Immature natural killer cell (primary cell): ENCODE results near the gene TMEM82. TPM values are rescaled to one million over a fixed set of nuclear protein-coding genes. Genes with fewer than 3 reads are reported as not detected.

Experiments used
- DNase-seq, 3 donors: peaks; one replicate each; pipeline ENCODE4 v3.0.0; 2022; ENCODE audit warnings: mixed read lengths in 1 of 3
- H3K27ac Mint-ChIP-seq, 6 donors: one replicate each; pipeline ENCODE4 v1.8.0; 2020; ENCODE audit warnings: mixed read lengths in 6 of 6, mild to moderate bottlenecking in 5 of 6, inconsistent platforms in 4 of 6, moderate library complexity in 3 of 6
- H3K27me3 Mint-ChIP-seq, 3 donors: one replicate each; pipeline ENCODE4 v1.8.0; 2020 to 2021; ENCODE audit warnings: low read depth in 3 of 3, mild to moderate bottlenecking in 3 of 3, mixed read lengths in 3 of 3, moderate library complexity in 3 of 3, inconsistent platforms in 1 of 3
- H3K36me3 Mint-ChIP-seq, 3 donors: one replicate each; pipeline ENCODE4 v1.8.0; 2020; ENCODE audit warnings: mixed read lengths in 3 of 3, inconsistent platforms in 2 of 3, mild to moderate bottlenecking in 2 of 3
- H3K4me1 Mint-ChIP-seq, 2 donors: one replicate each; pipeline ENCODE4 v1.8.0; 2020; ENCODE audit warnings: inconsistent platforms in 2 of 2, mild to moderate bottlenecking in 2 of 2, mixed read lengths in 2 of 2, moderate library complexity in 1 of 2
- H3K4me3 Mint-ChIP-seq, 5 donors: one replicate each; pipeline ENCODE4 v1.8.0; 2020; ENCODE audit warnings: mild to moderate bottlenecking in 5 of 5, mixed read lengths in 5 of 5, inconsistent platforms in 3 of 5, moderate library complexity in 3 of 5
- H3K9me3 Mint-ChIP-seq, 6 donors: one replicate each; pipeline ENCODE4 v1.8.0; 2020; ENCODE audit warnings: mild to moderate bottlenecking in 6 of 6, mixed read lengths in 6 of 6, inconsistent platforms in 4 of 6, moderate library complexity in 3 of 6
- polyA plus RNA-seq, 3 donors: library from polyadenylated mRNA; unstranded; fragments of 300-500 nt; fragmentation: Illumina TruSeq; gene quantifications; one replicate each; pipeline ENCODE4 v1.2.3, GENCODE V29; 2021

The TMEM82 gene
- polyA plus RNA-seq, 3 donors from 2014 or later = not detected

DNA sequence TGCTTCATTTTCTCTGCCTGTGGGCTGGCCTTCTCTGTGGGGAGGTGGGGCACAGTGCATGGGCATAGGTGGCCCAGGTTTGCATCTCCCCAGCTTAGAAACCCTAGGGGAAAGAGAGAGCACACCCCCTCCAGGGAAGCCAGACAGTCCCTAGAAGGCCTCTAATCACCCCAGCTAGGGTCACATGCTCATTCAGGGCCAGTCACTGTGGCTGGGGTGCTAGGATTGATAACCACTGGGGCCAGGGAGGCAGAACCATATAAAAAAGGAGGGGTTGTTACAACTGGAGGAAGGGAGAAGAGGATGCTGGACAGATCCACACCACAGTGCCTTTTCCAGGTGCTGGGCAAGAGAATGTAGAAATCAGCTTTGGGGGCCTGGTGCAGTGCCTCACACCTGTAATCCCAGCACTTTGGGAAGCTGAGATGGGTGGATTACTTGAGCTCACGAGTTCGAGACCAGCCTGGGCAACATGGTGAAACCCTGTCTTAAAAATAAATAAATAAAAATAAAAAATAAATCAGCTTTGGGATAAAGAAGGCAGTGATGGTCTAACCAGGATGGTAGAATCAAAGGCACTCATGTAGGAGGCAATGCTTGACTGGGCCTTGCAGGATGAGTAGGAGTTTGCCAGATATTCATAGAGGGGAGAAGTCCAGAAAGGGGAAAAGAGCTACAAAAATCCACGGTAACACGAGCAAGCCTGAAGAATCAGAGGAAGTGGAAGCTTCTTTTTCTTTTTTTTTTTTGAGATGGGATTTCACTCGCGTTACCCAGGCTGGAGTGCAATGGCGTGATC is 35.8 kb downstream of the TMEM82 start:
- DNase-seq = no peak
- Mint-ChIP-seq H3K9me3 (no peaks in the 10 kb centered on the region), H3K27me3 (peaks cover 1 to 3% (median 2%) of the 10 kb centered on the region in 3 donors), H3K4me1 (no peaks in the 10 kb centered on the region), H3K27ac (no peak overlapping the region), H3K36me3 (no peaks in the 10 kb centered on the region), H3K4me3 (no peak overlapping the region)

DNA sequence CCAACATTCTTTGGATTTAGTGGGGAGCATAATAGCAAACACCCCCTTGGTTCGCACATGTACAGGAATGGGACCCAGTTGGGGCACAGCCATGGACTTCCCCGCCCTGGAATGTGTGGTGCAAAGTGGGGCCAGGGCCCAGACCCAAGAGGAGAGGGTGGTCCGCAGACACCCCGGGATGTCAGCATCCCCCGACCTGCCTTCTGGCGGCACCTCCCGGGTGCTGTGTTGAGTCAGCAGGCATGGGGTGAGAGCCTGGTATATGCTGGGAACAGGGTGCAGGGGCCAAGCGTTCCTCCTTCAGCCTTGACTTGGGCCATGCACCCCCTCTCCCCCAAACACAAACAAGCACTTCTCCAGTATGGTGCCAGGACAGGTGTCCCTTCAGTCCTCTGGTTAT is 43.4 kb downstream of the TMEM82 start:
- H3K4me1 Mint-ChIP-seq = no peaks in the 10 kb centered on the region
- H3K9me3 Mint-ChIP-seq = no peaks in the 10 kb centered on the region
- peaks cover 0 to 4% (median 2%) of the 10 kb centered on the region in 3 donors for H3K27me3 Mint-ChIP-seq
- H3K36me3 Mint-ChIP-seq = no peaks in the 10 kb centered on the region
- no peak for DNase-seq
- no peak overlapping the region for H3K4me3 Mint-ChIP-seq
- no peak overlapping the region for H3K27ac Mint-ChIP-seq

DNA sequence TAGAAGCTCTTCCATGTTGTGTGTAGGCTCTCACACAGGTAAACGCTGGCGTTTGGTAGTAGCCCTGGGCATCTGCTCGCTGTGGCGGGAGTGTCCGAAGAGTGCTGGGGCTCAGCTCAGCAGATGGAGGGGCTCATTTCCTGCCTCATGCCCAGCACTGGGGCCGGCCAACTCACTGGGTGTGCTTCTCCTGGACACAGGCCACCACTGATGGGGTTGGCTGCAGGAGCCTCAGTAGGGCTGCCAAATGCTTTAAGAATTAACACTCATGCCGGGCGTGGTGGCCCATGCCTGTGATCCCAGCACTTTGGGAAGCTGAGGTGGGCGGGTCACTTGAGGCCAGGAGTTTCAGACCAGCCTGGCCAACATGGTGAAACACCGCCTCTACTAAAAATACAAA is 44.3 kb downstream of the TMEM82 start:
- H3K27ac Mint-ChIP-seq = no peak overlapping the region
- H3K9me3 Mint-ChIP-seq = no peaks in the 10 kb centered on the region
- H3K27me3 Mint-ChIP-seq = peaks cover 0 to 4% (median 2%) of the 10 kb centered on the region in 3 donors
- H3K4me1 Mint-ChIP-seq = no peaks in the 10 kb centered on the region
- no peak overlapping the region for H3K4me3 Mint-ChIP-seq
- no peaks in the 10 kb centered on the region for H3K36me3 Mint-ChIP-seq
- DNase-seq = no peak

DNA sequence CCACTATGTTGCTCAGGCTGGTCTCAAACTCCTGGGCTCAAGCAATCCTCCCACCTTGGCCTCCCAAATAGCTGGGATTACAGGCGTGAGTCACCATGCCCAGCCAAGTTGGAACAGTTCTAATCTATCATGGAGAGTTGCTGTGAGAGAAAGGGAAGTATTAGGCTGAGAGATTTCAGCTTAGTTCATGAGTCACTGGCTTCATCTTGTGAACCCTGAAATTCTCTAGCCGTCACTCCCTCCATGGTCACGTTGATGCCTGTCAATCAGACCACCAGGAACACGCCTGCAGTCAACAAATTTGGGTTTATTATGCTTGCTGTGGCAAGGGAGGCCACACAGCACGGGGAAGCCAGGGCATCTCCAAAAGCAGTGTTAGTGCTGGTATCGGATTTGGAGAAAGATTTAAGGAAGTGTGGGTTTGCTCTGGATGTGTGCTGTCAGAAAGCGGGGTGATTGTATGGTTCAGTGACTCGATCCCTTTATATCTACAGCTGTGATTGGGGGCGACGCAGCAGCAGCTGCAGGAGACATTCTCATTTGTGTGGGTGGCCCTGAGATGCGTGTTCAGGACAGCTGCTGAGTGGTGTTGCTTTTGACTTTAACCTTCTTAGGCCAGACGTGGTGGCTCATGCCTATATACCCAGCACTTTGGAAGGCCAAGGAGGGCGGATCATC is 46.5 kb downstream of the TMEM82 start:
- Mint-ChIP-seq H3K27ac (no peak overlapping the region), H3K4me3 (no peak overlapping the region), H3K9me3 (no peaks in the 10 kb centered on the region), H3K27me3 (peaks cover 0 to 5% (median 2%) of the 10 kb centered on the region in 3 donors), H3K4me1 (peaks cover 2 to 6% of the 10 kb centered on the region in 2 donors), H3K36me3 (no peaks in the 10 kb centered on the region)
- no peak for DNase-seq

DNA sequence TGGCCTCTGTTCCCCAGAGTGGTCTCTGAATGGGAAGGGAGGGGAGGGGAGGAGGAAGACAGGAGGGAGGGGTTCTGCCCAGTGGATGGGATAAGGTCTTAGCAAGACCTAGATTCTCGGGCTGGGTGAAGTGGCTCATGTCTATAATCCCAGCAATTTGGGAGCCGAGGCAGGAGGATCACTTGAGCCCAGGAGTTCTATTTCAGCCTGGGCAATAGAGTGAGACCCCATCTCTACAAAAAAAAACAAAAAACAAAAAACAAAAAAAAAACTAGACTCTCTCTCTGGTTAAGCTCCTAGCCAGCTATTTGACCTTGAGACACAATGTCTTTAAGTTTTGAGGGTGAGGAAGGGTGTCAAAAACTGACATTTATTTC is 53.8 kb downstream of the TMEM82 start:
- no peaks in the 10 kb centered on the region for H3K36me3 Mint-ChIP-seq
- no peak for DNase-seq
- H3K27me3 Mint-ChIP-seq = peaks cover 2 to 4% (median 2%) of the 10 kb centered on the region in 3 donors
- no peak overlapping the region for H3K4me3 Mint-ChIP-seq
- peaks cover 2 to 6% of the 10 kb centered on the region in 2 donors for H3K4me1 Mint-ChIP-seq
- H3K9me3 Mint-ChIP-seq = no peaks in the 10 kb centered on the region
- no peak overlapping the region for H3K27ac Mint-ChIP-seq

Other genes starting within 250 kb of the TMEM82 start
- gene CASP9, start 218.3 kb upstream of the TMEM82 start, polyA plus RNA-seq = 10 to 100 TPM; 17.0 to 19.4 (median 19.4) TPM
- gene DNAJC16, start 215.7 kb upstream of the TMEM82 start, polyA plus RNA-seq = 1 to 10 TPM; 3.7 to 8.9 (median 4.0) TPM
- gene AGMAT, start 157.4 kb upstream of the TMEM82 start, polyA plus RNA-seq = under 1 TPM in 2 of 3 donors, not detected in 1; 0.39 to 0.64 TPM
- 1 to 10 TPM; 1.9 to 5.2 (median 3.3) TPM for gene DDI2, start 125.0 kb upstream of the TMEM82 start, polyA plus RNA-seq
- 1 to 10 TPM; 1.7 to 4.7 (median 3.2) TPM for gene PLEKHM2, start 58.2 kb upstream of the TMEM82 start, polyA plus RNA-seq
- not detected for gene SLC25A34, start 6.2 kb upstream of the TMEM82 start, polyA plus RNA-seq
- not detected for gene FBLIM1, start 16.3 kb downstream of the TMEM82 start, polyA plus RNA-seq
- gene UQCRHL, start 65.2 kb downstream of the TMEM82 start, polyA plus RNA-seq = 1 to 10 TPM in 1 of 3 donors, under 1 TPM in 1, not detected in 1; 0.90 to 1.3 TPM
- gene SPEN, start 105.2 kb downstream of the TMEM82 start, polyA plus RNA-seq = 10 to 100 TPM in 1 of 3 donors, 1 to 10 TPM in 2; 1.2 to 46.0 (median 6.0) TPM
- 10 to 100 TPM in 1 of 3 donors, 1 to 10 TPM in 2; 6.1 to 21.4 (median 7.0) TPM for gene ZBTB17, start 233.6 kb downstream of the TMEM82 start, polyA plus RNA-seq